GM18502 (cell line): ENCODE data around the gene MUC4.
"Not testable (repeated sequence)": the region's sequence is repeated elsewhere in the genome, so short reads cannot be mapped to it uniquely, and the experiment has no call there.

Source experiments
- ATAC-seq: cut with Tn5 transposase; IDR thresholded peaks from one replicate; pipeline ENCODE4 v1.9.1; 2021; ENCODE audit warnings: mild to moderate bottlenecking; ENCODE audit not compliant: unreplicated experiment, poor library complexity

Gene MUC4

GRCh38 chr3:195839260-195840010, 27.7 kb upstream of the MUC4 start:
- no peak for ATAC-seq

- ATAC-seq, result no peak
Measured at GRCh38 chr3:195838714-195839113, 27.0 kb upstream of the MUC4 start.

- no peak for ATAC-seq
Measured at GRCh38 chr3:195836476-195837135, 24.9 kb upstream of the MUC4 start.

GRCh38 chr3:195835791-195836190, 24.1 kb upstream of the MUC4 start:
- ATAC-seq, result no peak

- ATAC-seq, result no peak
Measured at GRCh38 chr3:195834675-195835583, 23.2 kb upstream of the MUC4 start.

- no peak for ATAC-seq
Measured at GRCh38 chr3:195829897-195830254, 18.1 kb upstream of the MUC4 start.

- no peak for ATAC-seq
Measured at GRCh38 chr3:195828762-195829161, 17.0 kb upstream of the MUC4 start.

- ATAC-seq, result no peak
Measured at GRCh38 chr3:195825857-195826804, 14.4 kb upstream of the MUC4 start.

GRCh38 chr3:195825191-195825588, 13.5 kb upstream of the MUC4 start:
- ATAC-seq, result no peak

GRCh38 chr3:195824425-195825190, 12.9 kb upstream of the MUC4 start:
- ATAC-seq, result not testable (repeated sequence)

- no peak for ATAC-seq
Measured at GRCh38 chr3:195823999-195824398, 12.3 kb upstream of the MUC4 start.

- no peak for ATAC-seq
Measured at GRCh38 chr3:195823280-195823679, 11.6 kb upstream of the MUC4 start.

GRCh38 chr3:195822131-195822696, 10.5 kb upstream of the MUC4 start:
- no peak for ATAC-seq

GRCh38 chr3:195821403-195822130, 9.8 kb upstream of the MUC4 start:
- ATAC-seq, result no peak

GRCh38 chr3:195820901-195821300, 9.2 kb upstream of the MUC4 start:
- no peak for ATAC-seq

- no peak for ATAC-seq
Measured at GRCh38 chr3:195820186-195820585, 8.5 kb upstream of the MUC4 start.

- ATAC-seq, result no peak
Measured at GRCh38 chr3:195818301-195818700, 6.6 kb upstream of the MUC4 start.

GRCh38 chr3:195817578-195818135, 5.9 kb upstream of the MUC4 start:
- no peak for ATAC-seq
